Neural crest cell (in vitro differentiated cells): ENCODE results near the gene RPP25L. TPM values are rescaled to one million over a fixed set of nuclear protein-coding genes. Genes with fewer than 3 reads are reported as not detected.

ENCODE experiments used
- DNase-seq: peaks from one replicate; pipeline ENCODE4 v3.0.0; 2021; ENCODE audit warnings: low read depth, mixed read lengths, low spot score
- H3K27ac Mint-ChIP-seq: one replicate; pipeline ENCODE4 v1.8.0; 2021; ENCODE audit warnings: mild to moderate bottlenecking, mixed read lengths; ENCODE audit not compliant: unreplicated experiment
- H3K27me3 Mint-ChIP-seq: 2 replicates; pipeline ENCODE4 v1.8.0; 2021; ENCODE audit warnings: low read depth, mild to moderate bottlenecking, mixed read lengths
- H3K36me3 Mint-ChIP-seq: 2 replicates; pipeline ENCODE4 v1.8.0; 2021; ENCODE audit warnings: low read depth, mild to moderate bottlenecking, mixed read lengths
- H3K4me1 Mint-ChIP-seq: 2 replicates; pipeline ENCODE4 v1.8.0; 2021; ENCODE audit warnings: mixed read lengths
- H3K4me3 Mint-ChIP-seq: one replicate; pipeline ENCODE4 v1.8.0; 2021; ENCODE audit warnings: mild to moderate bottlenecking, mixed read lengths
- H3K9me3 Mint-ChIP-seq: 2 replicates; pipeline ENCODE4 v1.8.0; 2021; ENCODE audit warnings: mixed read lengths
- long read RNA-seq: library from polyadenylated mRNA; unstranded; transcript quantifications from one replicate; pipeline ENCODE4 v2.0.0, GENCODE V29; 2020
- total RNA-seq: library from RNA; stranded (reverse); gene quantifications from 2 replicates; pipeline ENCODE4 v1.2.1, GENCODE V29; 2021
- TF ChIP-seq, protein P1 (sequence below): fragments of 200-600 bp; sonication (generic); conservative IDR thresholded peaks from 2 replicates; pipeline ENCODE4 v1.5.0; 2021; ENCODE audit warnings: antibody characterized with exemption, mild to moderate bottlenecking

The RPP25L gene
- total RNA-seq: 22.7 and 23.8 TPM in 2 replicates
- long read RNA-seq, transcript RPP25L-202 (2 exons, 888 nt): major isoform, 6 of 8 reads
- long read RNA-seq, partial matches to known transcripts: 0 of 8 reads
- long read RNA-seq, other reads (novel, unspliced or antisense): 0 of 8 reads

- no peaks in the 10 kb centered on the region for H3K27me3 Mint-ChIP-seq
- H3K4me1 Mint-ChIP-seq: peaks cover 27% of the 10 kb centered on the region
Measured at GRCh38 chr9:34611811-34612787, at the start of gene RPP25L. Gene RPP25L, minus strand, starts transcription at chr9:34612097. Its CDS starts 801 bp downstream, at chr9:34611296.

DNA sequence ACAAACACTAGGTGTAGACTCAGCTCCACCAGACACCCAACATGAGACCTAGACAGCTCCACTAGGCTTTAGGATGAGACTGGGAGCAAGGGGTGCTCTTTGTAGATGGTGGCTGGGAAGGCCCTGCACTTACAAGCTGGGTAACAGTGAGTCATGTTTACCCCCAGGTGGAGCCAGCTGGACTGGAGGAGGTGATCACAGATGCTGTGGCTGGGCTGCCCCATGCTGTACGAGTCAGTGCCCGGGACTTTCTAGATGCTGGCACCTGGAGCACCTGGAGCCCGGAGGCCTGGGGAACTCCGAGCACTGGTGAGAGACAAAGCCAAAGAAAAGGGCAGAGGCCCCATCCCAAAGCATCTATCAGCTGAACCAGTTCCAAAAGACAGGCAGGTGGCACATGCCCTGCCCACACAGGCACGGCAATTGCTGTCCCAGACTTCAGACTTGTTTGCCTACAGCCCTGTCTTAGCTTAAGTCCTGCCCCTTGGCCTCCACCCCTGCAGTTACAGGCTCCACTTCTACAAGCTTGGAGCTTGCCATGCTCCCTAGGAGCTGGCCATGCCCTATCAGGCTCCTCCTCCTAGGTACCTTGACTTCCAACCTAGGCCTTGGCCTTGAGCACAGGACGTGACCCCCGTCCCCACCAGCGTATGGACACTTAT is 47.8 kb upstream of the RPP25L start:
- Mint-ChIP-seq H3K27me3 (no peaks in the 10 kb centered on the region), H3K4me1 (peaks cover 7% of the 10 kb centered on the region), H3K9me3 (no peaks in the 10 kb centered on the region), H3K36me3 (no peaks in the 10 kb centered on the region), H3K4me3 (no peak overlapping the region), H3K27ac (no peak overlapping the region)
- no peak for DNase-seq
- TF ChIP-seq, protein P1, sequence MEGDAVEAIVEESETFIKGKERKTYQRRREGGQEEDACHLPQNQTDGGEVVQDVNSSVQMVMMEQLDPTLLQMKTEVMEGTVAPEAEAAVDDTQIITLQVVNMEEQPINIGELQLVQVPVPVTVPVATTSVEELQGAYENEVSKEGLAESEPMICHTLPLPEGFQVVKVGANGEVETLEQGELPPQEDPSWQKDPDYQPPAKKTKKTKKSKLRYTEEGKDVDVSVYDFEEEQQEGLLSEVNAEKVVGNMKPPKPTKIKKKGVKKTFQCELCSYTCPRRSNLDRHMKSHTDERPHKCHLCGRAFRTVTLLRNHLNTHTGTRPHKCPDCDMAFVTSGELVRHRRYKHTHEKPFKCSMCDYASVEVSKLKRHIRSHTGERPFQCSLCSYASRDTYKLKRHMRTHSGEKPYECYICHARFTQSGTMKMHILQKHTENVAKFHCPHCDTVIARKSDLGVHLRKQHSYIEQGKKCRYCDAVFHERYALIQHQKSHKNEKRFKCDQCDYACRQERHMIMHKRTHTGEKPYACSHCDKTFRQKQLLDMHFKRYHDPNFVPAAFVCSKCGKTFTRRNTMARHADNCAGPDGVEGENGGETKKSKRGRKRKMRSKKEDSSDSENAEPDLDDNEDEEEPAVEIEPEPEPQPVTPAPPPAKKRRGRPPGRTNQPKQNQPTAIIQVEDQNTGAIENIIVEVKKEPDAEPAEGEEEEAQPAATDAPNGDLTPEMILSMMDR: no peak

More at GRCh38 chr9:34611811-34612787, at the start of gene RPP25L:
- Mint-ChIP-seq H3K9me3 (no peaks in the 10 kb centered on the region), H3K36me3 (no peaks in the 10 kb centered on the region), H3K27ac (peak within 1 kb of the TSS; percentile 96), H3K4me3 (peak within 1 kb of the TSS; percentile 94)
- DNase-seq: peak; percentile 75
- TF ChIP-seq, protein P1: no peak

- Mint-ChIP-seq H3K4me3 (no peak overlapping the region), H3K4me1 (peaks cover 8% of the 10 kb centered on the region), H3K27me3 (no peaks in the 10 kb centered on the region), H3K36me3 (no peaks in the 10 kb centered on the region), H3K9me3 (no peaks in the 10 kb centered on the region), H3K27ac (peak overlapping the region; percentile 20)
- DNase-seq: no peak
- TF ChIP-seq, protein P1: no peak
Measured at GRCh38 chr9:34658461-34658860, 46.6 kb upstream of the RPP25L start.

DNA sequence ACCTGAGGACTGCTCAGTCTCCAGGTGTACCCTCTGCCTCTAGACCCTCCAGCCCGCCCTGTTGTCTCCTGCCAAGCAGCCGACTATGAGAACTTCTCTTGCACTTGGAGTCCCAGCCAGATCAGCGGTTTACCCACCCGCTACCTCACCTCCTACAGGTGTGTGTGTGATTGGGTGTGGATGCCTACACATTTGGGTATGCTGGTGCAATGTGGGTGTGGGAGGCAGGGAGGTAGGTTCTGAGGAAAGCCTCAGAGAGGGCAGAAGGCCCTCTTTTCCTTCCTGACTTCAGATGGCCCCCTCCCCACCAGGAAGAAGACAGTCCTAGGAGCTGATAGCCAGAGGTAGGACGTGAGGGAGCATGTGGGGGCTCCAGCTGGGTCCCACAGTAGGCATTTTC is 45.1 kb upstream of the RPP25L start:
- no peaks in the 10 kb centered on the region for H3K27me3 Mint-ChIP-seq
- DNase-seq: no peak
- H3K36me3 Mint-ChIP-seq: no peaks in the 10 kb centered on the region
- no peak overlapping the region for H3K4me3 Mint-ChIP-seq
- peaks cover 23% of the 10 kb centered on the region for H3K4me1 Mint-ChIP-seq
- H3K27ac Mint-ChIP-seq: no peak overlapping the region
- H3K9me3 Mint-ChIP-seq: no peaks in the 10 kb centered on the region
- TF ChIP-seq, protein P1: no peak

DNA sequence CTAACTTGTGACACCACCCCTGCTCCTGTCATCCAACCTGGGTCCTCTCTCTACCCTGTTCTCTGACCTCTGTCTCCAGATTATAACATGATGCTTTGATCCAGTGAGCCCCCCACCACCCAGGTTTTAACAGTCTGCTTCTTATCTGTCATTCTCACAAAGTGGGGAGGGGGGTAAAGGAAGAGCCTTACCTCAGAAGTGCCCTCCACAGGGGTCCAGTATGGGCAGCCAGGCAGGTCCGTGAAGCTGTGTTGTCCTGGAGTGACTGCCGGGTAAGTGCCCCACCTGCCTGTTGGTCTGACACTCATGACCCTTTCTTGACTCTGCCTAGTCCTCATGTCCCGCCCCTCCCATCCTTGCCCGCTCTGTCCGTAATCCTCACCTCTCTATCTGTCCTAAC is 43.5 kb upstream of the RPP25L start:
- Mint-ChIP-seq H3K27me3 (no peaks in the 10 kb centered on the region), H3K27ac (no peak overlapping the region), H3K36me3 (no peaks in the 10 kb centered on the region), H3K9me3 (no peaks in the 10 kb centered on the region), H3K4me3 (no peak overlapping the region), H3K4me1 (peaks cover 37% of the 10 kb centered on the region)
- no peak for DNase-seq
- TF ChIP-seq, protein P1: no peak
